Stromal cell of bone marrow (primary cell): ENCODE data around the gene RNF145.
A peak's percentile ranks its signal among the peaks of the same experiment; 100 is the strongest.

Source experiments
- DNase-seq: peaks from one replicate; pipeline ENCODE4 v3.0.0-alpha.2; 2012; ENCODE audit warnings: low read depth

RNF145 gene

DNA sequence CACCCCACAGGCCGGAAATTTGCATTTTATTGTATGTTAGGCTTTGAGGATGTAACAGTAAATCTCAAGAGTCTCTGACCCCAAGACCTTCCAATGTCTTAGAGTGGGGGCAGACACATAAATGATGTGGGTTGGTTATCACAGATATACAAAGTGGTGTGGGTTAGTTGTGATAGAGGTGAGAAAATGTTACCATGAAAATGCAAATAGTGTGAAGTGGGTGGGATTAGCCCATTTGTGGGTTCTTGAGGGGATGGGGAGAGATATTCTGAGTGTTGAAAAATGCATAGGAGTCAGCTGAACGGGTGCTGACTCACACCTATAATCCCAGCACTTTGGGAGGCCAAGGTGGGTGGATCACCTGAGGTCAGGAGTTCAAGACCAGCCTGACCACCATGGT is 7.9 kb upstream of the RNF145 start:
- DNase-seq, result no peak

DNA sequence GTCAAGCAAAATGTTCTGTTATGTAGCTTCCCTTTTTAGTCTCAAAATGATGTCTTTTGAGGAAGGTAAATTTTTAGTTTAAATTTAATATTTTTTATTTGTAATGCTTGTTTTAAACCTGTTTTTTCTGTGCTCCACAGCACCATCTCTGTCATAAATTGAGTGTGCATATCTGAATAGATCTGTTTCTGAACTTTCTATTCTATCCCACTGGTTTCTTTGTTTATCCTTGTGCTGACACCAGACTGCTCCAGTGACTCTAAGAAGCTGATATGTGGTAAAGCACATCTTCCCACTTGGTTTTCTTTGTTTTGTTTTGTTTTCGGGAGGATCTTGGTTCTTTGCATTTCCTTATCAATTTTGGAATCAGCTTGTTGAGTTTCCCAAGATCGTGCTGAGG is 7.1 kb upstream of the RNF145 start:
- no peak for DNase-seq

DNA sequence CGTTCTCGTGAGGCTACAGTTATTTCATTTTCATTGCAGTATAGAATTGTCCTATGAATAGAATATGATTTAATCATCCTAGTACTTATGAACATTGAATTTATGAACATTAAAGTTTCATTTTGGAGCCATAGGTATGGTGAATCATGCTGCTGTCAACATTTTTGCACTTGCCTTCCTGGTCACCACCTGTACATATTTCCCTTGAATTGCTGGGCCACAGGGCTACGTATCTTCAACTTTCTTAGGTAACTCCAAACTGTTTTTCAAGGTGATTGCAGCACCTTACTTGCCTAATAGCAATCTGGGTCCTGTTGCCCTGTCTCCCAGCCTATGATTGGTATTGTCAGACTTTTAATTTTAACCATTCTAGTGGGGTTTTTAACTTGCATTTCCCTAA is 6.5 kb upstream of the RNF145 start:
- no peak for DNase-seq

DNA sequence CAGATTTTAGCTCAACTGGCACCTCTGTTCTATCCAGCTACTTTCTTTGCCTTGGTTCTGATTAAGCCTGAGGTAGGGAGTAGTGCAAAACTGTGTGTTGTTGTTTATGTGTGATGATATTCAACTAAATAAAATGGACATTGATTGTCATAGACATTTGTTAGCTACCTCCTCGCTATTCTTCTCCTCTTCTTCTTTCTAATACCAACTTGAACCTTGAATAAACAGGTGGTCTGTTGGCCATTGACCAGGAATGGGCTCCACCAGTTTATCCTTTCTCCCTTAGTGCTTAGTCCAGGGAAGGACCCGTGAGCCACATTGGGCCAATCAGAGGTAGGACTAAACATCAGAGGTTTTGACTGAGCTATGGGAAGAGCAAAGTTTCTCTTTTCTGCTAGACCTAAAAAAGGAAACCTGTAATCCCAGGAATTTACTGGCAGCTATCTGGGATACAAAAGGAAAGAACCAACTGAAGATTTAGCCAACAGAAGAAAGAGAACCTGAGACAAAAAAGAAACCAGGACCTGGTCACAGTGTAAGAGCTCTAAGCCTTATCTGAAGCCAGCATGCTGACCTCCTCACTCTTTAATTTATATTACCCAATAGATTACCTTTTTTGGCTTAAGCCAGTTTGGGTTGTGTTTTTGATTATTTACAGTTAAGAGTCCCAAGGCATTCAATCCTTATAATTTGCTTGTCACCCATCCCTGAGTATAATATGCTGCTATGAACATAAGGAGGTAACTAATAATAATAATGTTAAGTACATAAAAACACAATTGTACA is 5.3 kb upstream of the RNF145 start:
- no peak for DNase-seq

DNA sequence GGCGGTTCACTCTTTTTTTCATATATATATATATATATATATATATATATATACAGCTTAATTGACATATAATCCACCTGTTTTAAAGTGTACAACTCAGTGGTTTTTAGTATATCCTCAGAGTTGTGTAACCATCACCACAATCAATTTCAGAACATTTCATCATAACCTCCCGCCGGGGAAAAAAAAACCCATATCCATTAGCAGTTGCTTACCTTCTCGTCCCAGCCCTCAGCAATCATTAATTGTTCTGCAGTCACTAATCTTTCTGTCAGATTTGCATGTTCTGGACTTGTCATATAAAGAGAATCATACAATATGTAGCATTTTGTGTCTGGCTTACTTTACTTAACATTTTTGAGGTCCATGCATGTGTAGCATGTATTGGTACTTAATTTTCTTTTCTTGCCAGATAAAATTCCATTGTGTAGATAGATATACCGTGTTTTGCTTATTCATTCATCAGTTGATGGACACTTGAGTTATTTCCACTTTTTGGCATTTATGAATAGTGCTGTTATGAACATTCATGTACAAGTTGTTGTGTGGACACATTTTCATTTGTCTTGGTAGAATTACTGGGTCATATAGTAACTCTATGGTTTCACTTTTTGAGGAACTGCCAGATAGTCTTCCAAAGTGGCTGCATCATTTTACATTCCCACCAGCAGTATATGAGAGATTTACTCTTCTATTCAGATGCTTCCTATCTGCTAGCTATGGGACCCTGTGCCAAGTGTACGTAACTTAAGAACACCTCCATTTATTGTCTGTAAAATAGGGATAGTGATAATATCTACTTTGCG is 3.5 kb upstream of the RNF145 start:
- DNase-seq, result no peak

DNA sequence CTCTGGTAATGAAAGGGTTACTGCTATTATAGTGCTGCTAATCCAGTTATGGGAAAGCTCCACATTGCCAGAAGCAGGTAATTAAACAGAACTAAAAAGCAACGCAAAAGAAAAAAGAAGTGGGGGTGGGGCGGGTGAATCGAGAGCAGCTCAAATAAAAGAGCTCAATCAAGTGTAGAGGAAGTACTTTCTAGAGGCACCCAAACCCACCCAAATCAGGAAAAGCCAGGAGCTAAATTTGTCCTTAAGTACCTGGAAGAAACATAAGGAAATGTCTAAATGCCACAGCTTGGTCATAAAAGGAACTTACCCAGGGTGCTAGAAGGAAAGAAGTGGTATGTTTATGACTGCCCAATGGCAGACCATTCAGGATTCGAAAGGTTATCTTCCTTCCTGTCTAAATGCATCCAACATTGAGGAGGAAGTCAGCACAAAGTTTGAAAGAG is 2.4 kb upstream of the RNF145 start:
- no peak for DNase-seq

DNA sequence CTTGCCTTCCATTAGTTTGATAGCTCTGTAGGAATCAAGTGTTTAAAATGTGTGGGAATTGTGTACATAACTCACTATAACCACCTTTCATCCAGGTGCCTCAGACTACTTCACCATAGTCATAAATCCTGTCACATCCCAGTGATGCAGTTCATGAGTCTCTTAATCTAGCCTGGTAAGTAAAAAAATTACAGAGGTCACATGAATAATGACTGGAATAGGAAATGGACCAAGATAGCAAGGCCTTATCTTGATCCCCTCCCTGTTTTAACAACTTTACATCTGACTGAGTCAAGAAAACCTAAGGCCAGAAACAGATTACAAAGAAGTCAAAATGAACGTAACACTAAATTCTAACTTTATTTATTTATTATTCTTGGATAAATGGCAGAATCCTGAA is 1.5 kb upstream of the RNF145 start:
- no peak for DNase-seq

DNA sequence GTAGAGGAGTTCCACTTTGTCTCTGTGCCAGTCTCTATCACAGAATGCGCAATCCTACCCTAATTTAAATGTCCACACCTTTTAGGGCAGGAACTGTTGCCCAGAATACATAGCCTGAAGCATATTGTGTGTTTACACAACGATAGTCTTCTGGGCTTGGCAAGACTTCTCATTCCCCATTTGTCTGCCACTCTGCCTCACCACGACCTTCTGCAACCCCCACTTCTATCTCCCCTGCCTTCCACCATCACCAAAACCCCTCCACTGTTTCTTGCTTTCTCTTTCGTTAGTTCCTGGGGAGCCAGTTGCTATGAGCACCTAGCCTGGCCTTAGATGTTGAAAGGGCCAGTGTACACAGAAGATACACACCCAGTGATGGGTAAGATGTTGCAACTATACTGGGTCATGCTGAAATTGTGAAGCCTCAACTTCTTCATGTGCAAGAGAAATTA is 883 bp upstream of the RNF145 start:
- no peak for DNase-seq

DNA sequence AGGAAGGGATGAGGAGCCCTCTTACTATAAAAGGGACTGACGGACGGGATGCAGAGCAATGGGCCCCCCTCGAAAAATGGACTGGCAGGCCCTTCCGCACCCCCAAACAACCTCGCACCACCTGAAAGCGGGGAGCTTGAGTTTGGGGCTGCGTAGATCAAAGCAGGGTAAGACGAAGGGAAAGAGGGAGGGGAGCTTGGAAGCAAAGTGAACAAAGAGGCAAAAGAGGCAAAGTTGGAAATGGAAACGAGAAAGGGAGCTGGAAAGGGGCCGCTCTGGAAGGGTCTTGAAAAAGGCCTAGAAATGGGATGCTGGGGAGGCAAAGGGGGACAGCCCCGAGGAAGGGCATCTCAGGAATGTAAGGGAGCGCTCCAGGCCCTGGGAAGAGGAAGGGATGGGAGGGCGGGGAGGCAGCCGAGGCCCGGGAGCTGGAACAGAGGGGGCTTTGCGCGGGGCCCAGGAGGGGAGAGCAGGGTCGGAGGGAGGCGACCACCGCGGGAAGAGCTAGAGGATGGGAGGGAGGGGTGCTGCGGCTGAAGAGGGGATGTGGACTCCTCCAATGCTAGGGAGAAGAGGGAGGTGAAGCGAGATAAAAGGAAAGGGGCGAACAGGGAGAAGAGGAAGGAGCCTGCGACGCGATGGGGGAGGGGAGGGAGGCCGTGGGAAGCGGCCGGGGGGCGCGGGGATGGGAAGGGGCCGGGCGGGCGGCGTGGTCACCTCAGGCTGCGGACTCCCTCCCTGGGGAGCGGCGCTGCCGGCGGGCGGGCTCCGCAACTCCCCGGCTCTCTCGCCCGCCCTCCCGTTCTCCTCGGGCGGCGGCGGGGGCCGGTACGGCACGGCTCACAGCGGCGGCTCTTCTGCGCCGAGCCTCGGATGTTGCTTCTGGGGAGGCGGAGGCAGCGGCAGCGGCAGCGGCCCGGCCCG is 577 bp downstream of the RNF145 start:
- no peak for DNase-seq

DNA sequence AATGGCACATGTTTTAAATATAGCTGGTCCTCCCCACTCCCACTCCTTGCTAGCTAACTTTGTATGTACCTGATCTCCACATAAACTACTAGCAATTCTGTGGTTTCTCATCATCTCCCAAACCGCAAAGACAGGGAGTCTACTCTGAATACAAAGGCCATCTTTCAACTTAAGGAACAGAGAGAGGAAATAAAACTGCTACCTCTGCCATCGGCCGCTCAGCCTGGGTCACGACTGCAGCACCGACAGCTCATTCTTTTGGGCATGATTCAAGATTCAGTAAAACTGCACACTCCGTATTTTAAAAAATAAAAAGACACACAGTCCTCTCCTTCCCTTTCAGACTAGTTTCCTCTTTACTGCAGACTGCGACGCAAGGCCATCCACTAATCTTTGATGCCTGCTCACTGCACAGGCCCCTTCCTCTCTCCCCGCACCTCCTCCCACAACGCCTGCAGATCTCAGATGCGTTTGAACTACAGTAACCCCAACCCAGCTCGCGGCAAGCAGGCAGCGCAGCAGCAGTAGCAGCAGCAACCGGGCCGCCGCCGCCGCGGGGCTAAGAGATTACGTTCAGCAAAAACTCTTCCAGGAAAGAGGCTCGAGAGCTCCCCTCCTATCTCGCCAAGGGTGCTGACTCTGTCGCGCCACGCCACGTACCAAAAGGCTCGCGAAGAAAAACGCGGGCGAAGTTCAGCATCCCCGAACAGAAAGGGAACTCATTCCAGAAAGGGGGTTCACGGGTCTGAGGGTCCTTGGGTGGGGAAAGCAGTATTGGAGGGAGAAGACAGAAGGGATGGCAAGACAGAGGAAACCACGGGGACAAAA is 1.5 kb downstream of the RNF145 start:
- peak; percentile 52 for DNase-seq

DNA sequence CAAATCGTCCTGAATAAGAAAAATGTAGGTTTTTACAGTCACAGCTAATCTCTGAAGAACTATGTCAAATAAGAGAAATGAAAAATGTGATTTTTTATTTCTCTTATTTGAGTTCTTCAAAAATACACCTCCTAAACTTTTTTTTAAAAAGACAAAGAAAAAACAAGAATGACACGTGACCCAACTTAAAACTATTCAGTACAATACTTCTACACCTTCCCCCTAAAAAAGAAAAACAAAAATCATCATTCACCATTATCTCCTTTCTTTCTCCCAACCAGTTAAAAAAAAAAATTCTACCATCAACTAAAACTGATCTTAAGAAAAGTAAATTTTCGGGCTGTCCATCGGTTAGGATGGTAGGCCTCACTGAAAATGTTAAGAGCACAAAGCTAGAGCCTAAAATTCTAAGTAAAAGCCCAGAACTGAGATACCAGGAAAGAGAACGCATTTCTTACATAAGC is 2.1 kb downstream of the RNF145 start:
- DNase-seq, result no peak

DNA sequence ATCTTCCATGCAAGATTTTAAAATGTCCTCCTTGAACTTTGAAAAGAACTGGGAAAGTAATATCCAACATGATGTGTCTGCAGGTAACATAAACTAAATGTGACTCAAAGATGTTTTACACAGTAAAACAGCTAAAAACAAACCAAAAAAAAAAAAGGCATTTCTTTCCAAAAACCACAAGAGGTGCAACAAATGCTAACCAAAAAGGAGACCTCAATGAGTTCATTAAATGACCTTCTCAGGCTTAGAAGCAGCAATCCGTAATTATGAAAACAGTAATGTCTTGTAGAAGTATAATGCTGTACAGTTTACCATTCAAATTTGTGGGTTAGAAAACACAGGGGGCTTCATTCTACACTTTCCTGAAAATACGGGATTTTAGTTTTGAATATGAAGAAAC is 2.5 kb downstream of the RNF145 start:
- DNase-seq, result no peak

DNA sequence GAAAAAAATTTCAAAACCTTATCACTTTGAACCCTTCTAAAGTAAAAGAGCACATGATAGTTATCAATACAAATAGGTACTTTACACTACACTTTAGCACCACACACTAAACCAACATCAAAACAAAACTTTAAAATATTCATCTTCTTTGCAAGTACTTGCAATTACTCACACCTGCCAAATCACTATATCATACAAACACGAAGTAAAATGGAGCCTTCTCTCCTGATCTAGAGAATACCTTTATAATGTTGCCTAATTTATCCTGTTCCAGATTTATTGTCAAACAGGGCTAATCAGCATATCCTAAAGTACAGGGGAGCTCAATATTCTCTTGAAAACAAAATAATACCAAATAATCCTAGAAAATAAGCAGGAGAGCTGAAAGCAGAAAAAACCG is 3.0 kb downstream of the RNF145 start:
- DNase-seq, result no peak

DNA sequence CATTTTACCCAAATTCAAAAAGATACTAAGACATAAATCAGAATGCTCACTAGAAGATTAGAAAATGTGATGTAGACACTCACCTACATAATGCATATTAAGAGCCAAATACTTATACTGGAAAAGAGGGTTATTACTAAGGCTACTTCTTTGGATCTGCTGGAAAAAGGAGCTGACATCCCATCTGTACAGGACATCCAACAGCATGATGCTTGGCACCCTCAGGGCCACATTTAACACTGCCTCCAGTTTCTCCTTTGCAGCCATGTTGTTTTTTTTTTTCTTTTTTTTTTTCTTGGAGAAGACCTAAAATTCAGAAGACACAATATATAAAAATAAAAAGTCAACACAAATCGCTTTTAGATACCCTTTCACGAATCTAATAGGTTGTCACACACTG is 6.0 kb downstream of the RNF145 start:
- no peak for DNase-seq

DNA sequence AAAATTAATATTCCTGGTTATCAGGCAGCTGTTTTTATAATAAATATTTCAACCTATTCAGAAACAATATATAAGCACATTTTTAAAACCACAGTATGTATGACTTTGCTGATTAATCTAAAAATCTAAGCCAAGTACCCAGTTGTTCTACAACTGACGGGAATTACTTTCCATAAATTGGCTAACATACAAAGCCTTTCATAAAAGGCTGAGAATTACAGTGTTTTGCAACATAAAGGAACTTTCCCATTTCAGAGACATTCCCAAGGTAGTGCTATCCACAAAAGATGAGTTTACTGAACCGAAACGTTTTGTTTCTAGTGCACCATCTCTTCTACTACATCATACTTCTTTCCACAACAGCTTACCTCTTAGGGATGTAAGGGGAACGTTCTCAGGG is 7.2 kb downstream of the RNF145 start:
- no peak for DNase-seq

DNA sequence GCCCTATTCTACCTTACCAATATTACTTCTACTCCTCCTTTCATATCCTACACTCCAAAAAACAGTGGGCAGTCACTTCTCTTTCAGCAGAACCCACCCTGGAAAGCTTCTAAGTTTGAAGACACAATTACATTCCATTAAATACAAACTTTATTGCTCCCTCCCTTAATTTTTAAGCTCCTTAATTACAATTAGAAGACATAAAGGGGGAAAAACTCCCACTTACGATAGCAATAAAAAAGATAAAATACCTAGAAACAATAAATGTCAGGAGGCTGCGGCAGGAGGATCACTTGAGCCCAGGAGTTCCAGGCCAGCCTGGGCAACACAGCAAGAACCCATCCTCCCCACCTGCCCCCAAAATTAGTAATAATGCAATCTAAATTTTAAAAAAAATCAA is 9.6 kb downstream of the RNF145 start:
- DNase-seq, result no peak

DNA sequence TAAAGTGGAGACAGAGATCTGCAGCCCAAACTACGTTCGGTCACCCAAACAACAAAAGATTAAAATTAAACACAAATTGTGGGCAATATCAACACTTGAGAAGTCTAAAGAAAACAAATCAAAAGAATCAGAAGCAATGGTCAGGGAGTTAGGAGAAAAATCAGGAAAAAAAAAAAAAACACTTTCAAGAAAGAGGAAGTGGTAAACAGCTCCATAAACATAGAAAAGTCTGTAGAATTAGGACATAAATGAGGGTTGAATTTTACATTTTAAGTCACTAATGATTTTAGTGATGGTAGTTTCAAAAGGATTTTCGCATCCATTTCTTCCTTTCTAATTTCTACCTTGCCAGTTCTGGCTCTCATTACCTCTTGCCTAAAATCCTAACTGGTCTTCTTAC is 10.1 kb downstream of the RNF145 start:
- no peak for DNase-seq

DNA sequence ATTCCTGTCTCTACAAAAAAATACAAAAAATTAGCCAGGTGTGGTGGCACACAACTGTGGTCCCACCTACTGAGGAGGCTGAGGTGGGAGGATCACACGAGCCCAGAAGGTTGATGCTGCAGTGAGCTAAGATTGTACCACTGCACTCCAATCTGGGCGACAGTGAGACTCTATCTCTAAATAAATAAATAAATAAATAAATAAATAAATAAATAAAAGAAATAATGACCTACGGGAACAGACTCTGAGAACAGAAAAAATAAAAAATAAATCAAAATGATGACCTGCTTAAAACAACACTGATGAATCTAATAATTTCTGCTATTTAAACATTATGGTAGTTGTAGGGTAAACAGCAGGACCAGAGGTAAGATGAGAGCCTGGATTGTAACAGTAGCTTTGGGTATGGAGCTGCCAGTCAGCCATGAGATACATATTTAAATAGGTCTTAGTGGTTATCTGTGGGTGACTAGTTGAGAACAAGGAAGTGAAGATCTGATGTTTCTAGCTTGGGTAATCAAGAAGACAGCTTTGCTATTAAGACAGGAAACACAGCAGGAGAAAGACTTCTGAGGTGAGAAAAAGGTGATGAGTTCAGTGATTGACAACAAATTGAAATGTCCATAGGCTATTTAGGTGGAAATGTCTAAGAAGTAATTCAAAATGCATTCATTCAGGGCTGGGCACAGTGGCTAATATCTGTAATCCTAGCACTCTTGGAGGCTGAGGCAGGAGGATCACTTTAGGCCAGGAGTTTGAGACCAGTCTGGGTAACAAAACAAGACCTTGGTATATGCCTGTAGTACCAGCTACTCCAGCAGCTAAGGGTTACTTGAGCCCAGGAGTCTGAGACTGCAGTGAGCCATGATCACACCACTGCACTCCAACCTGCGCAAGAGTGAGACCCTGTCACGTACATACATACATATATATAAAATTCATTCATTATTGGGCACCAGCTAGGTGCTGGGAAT is 11.0 kb downstream of the RNF145 start:
- no peak for DNase-seq

DNA sequence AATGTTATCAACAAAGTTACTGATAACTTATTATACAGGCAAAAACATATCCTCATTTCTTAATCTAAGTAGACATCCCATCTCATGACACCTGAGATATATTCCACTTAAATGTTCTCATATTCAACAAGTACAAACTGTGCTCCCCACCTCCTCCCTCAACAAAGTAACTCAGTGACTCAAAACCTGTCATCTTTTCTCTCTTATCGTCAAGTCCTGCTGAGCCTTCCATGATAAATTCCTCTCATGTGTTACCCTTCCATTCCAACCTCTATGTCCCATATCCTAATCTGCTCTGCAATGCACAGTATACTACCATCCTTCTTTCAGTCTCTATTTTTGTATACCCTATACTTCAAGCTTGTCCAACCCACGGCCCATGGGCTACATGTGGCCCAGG is 13.6 kb downstream of the RNF145 start:
- DNase-seq, result no peak

DNA sequence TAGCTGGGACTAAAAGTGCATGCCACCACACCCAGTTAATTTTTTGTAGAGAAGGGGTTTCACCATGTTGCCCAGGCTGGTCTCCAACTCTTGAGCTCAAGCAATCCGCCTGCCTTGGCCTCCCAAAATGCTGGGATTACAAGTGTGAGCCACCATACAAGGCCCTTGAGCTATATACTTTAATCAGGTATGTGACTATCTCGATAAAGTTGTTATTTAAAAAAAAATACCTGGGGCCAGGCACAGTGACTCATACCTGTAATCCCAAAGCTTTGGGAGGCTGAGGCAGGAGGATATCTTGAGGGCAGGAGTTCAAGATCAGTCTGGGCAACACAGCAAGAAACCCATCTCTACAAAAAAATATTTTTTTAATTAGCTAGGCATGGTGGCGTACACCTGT is 19.2 kb downstream of the RNF145 start:
- no peak for DNase-seq
